ENCODE measurements around the gene C1QL1. TPM values are rescaled to one million over a fixed set of nuclear protein-coding genes. Genes with fewer than 3 reads are reported as not detected.

Gene C1QL1
- total RNA-seq, 2 experiments from 2014 or later = not detected

DNA sequence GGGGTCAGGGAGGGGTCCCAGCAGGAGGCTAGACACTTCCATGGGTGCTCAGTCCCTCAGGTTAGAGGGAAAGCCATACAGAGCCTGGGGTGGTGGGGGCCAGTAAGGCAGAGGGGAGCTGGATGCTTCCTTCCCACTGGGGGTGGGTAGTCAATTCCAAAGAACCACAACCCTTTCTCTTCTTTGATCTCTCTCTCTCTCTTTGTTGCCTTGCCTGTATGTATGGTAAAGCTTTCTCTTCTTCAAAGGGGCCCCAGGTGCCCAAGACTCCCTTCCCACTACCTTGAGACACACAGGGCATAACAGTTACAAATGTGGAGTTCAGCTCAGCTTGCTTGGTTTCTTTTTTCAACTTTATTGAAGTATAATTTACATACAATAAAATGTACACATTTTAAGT lies 30.5 kb upstream of the C1QL1 start:
- DNase-seq (no peak), ATAC-seq (no peak)
- no peak overlapping the region for H3K27ac Mint-ChIP-seq
- TF ChIP-seq, protein P1, sequence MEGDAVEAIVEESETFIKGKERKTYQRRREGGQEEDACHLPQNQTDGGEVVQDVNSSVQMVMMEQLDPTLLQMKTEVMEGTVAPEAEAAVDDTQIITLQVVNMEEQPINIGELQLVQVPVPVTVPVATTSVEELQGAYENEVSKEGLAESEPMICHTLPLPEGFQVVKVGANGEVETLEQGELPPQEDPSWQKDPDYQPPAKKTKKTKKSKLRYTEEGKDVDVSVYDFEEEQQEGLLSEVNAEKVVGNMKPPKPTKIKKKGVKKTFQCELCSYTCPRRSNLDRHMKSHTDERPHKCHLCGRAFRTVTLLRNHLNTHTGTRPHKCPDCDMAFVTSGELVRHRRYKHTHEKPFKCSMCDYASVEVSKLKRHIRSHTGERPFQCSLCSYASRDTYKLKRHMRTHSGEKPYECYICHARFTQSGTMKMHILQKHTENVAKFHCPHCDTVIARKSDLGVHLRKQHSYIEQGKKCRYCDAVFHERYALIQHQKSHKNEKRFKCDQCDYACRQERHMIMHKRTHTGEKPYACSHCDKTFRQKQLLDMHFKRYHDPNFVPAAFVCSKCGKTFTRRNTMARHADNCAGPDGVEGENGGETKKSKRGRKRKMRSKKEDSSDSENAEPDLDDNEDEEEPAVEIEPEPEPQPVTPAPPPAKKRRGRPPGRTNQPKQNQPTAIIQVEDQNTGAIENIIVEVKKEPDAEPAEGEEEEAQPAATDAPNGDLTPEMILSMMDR (IDR thresholded peaks at IDR 0.05) = no peak
- H3K4me1 Mint-ChIP-seq (ENCODE audit: low read depth) = no peaks in the 10 kb centered on the region
- POLR2A ChIA-PET = no interaction called here
- peaks cover 6% of the 10 kb centered on the region for H3K9me3 Mint-ChIP-seq
- H3K4me3 Mint-ChIP-seq = no peak overlapping the region
- CTCF ChIA-PET = interaction anchor here (1.4 kb wide), 1 partner anchor 10 kb away, joined by 3 read pairs; no protein-coding TSS in a partner anchor
- intact Hi-C loops (cut with micrococcal nuclease) = no loop called here
- H3K27me3 Mint-ChIP-seq = peaks cover 9% of the 10 kb centered on the region
- H3K36me3 Mint-ChIP-seq (ENCODE audit: low read depth) = no peaks in the 10 kb centered on the region

DNA sequence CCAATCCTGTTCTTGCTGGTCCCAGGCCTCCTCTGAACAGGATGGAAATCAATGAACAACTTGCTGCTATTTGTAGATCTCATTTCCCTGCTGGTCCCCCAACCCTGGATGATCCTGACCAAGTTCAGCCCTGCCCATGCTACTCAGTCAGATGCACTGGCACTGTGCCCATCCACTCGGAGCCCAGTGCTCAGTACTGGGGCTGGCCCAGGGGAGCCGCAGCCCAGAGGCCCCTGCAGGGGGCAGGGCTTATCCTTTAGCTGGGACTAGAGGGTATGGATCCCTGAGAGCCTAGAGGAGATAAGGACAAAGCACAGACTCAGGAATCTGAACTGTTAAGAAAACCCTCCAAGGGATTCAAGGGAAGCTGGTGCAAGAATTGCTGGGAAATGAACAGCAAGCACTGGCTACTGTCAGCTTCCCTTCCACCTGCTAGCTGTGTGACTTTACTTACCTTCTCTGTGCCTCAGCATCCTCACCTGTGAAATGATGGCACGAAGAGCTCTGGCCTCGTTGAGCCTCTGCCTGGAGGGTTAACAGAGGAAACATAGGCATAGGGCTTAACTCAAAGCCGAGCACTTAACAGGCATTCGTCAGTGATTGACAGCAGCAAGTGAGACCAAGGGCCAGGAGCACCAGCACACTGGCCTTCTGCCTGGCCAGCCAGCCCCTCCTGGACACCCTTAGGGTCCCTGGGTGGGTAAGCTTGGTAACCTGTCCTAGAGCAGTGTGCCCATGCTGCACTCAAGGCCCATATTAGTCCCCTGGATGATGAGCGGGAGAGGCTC lies 29.8 kb upstream of the C1QL1 start:
- H3K4me1 Mint-ChIP-seq (ENCODE audit: low read depth) = no peaks in the 10 kb centered on the region

DNA sequence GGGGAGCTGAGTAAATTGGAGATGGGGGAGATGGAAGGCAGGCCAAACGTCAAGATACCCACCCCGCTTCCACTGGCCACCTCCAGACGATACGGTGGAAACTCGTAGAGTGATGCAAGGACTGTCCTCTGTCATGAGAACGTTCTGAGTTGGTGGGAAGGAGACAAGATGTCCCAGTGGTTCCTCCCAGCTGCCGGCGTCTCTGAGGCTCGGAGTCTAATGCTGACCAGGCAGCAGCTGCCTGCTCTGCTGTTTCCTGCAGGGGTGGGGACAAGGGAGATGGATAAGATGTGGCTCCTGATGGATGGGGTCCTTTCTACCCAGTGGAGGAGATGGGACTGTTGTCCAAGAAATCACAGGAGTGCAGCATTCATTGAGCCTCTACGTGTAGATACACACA lies 28.2 kb upstream of the C1QL1 start:
- Mint-ChIP-seq H3K9me3 (peaks cover 6% of the 10 kb centered on the region), H3K4me3 (no peak overlapping the region), H3K27me3 (peaks cover 9% of the 10 kb centered on the region), H3K4me1 (ENCODE audit: low read depth) (no peaks in the 10 kb centered on the region), H3K36me3 (ENCODE audit: low read depth) (no peaks in the 10 kb centered on the region), H3K27ac (no peak overlapping the region)
- no peak for ATAC-seq
- DNase-seq = no peak
- TF ChIP-seq, protein P1 (IDR thresholded peaks at IDR 0.05) = no peak
- ChIA-PET CTCF (interaction anchor here (0.8 kb wide), 1 partner anchor 24 kb away, joined by 3 read pairs; no protein-coding TSS in a partner anchor), POLR2A (no interaction called here)
- intact Hi-C loops (cut with micrococcal nuclease) = no loop called here

More for the DNA sequence above, 29.8 kb upstream of the C1QL1 start:
- H3K36me3 Mint-ChIP-seq (ENCODE audit: low read depth) = no peaks in the 10 kb centered on the region
- ATAC-seq = no peak
- TF ChIP-seq, protein P1 (IDR thresholded peaks at IDR 0.05) = no peak
- no peak overlapping the region for H3K27ac Mint-ChIP-seq
- peaks cover 6% of the 10 kb centered on the region for H3K9me3 Mint-ChIP-seq
- intact Hi-C loops (cut with micrococcal nuclease) = no loop called here
- no peak for DNase-seq
- H3K4me3 Mint-ChIP-seq = no peak overlapping the region
- CTCF ChIA-PET = interaction anchor here (1.4 kb wide), 1 partner anchor 9 kb away, joined by 3 read pairs; no protein-coding TSS in a partner anchor
- peaks cover 9% of the 10 kb centered on the region for H3K27me3 Mint-ChIP-seq
- POLR2A ChIA-PET = no interaction called here

DNA sequence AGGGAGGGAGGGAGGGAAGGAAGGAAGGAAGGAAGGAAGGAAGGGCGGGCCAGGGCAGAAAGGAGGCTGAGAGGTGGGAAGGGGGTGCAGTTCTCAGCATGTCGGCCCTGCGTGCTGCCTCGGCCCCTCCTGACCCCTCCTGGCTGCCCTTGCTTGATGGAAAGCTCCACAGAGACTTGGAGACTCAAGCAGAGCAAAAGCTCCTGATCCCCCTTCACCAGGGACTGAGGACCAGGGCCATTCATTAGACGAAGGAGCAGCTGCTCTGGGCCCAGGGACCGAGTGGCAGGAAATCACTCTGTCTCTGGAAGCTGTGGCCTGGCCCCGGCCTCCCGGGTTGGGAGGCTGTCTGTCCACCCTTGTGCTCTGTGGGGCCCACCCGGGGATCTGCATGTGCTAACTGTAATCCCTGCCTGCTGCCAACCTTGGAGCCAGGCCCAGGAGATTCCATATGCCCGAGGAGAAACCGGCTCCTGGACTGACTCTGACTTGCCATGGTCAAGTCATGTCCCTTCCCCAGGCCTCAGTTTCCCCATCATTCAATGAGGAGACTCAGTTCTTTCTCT lies 27.4 kb upstream of the C1QL1 start:
- intact Hi-C loops (cut with micrococcal nuclease) = no loop called here
- Mint-ChIP-seq H3K27ac (no peak overlapping the region), H3K4me1 (ENCODE audit: low read depth) (no peaks in the 10 kb centered on the region), H3K27me3 (peaks cover 9% of the 10 kb centered on the region), H3K9me3 (peaks cover 6% of the 10 kb centered on the region), H3K4me3 (no peak overlapping the region), H3K36me3 (ENCODE audit: low read depth) (no peaks in the 10 kb centered on the region)
- TF ChIP-seq, protein P1 (IDR thresholded peaks at IDR 0.05) = no peak
- DNase-seq (no peak), ATAC-seq (no peak)
- ChIA-PET CTCF (interaction anchor here (0.8 kb wide), 1 partner anchor 24 kb away, joined by 3 read pairs; no protein-coding TSS in a partner anchor), POLR2A (no interaction called here)
